K562 (cell line): ENCODE measurements around the gene METTL25B. TPM values are rescaled to one million over a fixed set of nuclear protein-coding genes. Genes with fewer than 3 reads are reported as not detected.

Experiments used
- BCOR ChIP-seq: fragments of 450-650 bp; IDR thresholded peaks from 2 replicates; pipeline ENCODE4 v1.6.1; 2016
- CHCHD3 ChIP-seq: fragments of 250-450 bp; sonication (Bioruptor Pico); IDR thresholded peaks from 2 replicates; pipeline ENCODE4 v2.1.2; 2022; ENCODE audit warnings: mild to moderate bottlenecking
- CTCFL ChIP-seq: IDR thresholded peaks from 2 replicates; pipeline ENCODE4 v1.6.1; 2011; ENCODE audit warnings: borderline replicate concordance, low read depth, mild to moderate bottlenecking, moderate library complexity, low read length; ENCODE audit not compliant: insufficient read depth, poor library complexity, severe bottlenecking
- E2F6 ChIP-seq, 2 experiments: IDR thresholded peaks; 2 replicates each; pipeline ENCODE4 v1.6.1; 2011; ENCODE audit warnings: borderline replicate concordance in 1 of 2, control low read depth in 1 of 2, low read depth in 1 of 2, low read length in 1 of 2, mild to moderate bottlenecking in 1 of 2, mixed read lengths in 1 of 2, moderate library complexity in 1 of 2; ENCODE audit not compliant: insufficient read depth in 1 of 2, insufficient read length in 1 of 2, poor library complexity in 1 of 2, severe bottlenecking in 1 of 2; ENCODE audit errors: extremely low read depth in 1 of 2
- ETV5 ChIP-seq: sonication (generic); formaldehyde crosslinking; IDR thresholded peaks from 2 replicates; pipeline ENCODE4 v1.4.0; 2020; ENCODE audit warnings: low read depth, mild to moderate bottlenecking, missing genetic modification reagents
- FOXJ3 ChIP-seq: sonication (generic); formaldehyde crosslinking; IDR thresholded peaks from 2 replicates; pipeline ENCODE4 v1.4.0; 2020; ENCODE audit warnings: mild to moderate bottlenecking, missing genetic modification reagents
- HBP1 ChIP-seq: fragments of 450-650 bp; formaldehyde crosslinking; IDR thresholded peaks from 2 replicates; pipeline ENCODE4 v1.4.0; 2022; ENCODE audit warnings: missing genetic modification characterization
- HDAC1 ChIP-seq, 2 experiments: fragments of 450-650 bp; IDR thresholded peaks; 2 replicates each; pipeline ENCODE4 v1.6.1; 2016 to 2017; ENCODE audit warnings: inconsistent platforms in 1 of 2, mild to moderate bottlenecking in 1 of 2, moderate library complexity in 1 of 2
- MXD1 ChIP-seq: fragments of 250-450 bp; sonication (Bioruptor Pico); IDR thresholded peaks from 2 replicates; pipeline ENCODE4 v1.8.0; 2021; ENCODE audit warnings: borderline replicate concordance, mild to moderate bottlenecking, moderate library complexity; ENCODE audit not compliant: poor library complexity, severe bottlenecking
- RAD21 ChIP-seq, 2 experiments: fragments of 250-450 bp in 1 of 2; fragments of 450-650 bp in 1 of 2; sonication (Bioruptor Pico) in 1 of 2; formaldehyde crosslinking in 1 of 2; IDR thresholded peaks in 1 of 2; conservative IDR thresholded peaks in 1 of 2; 2 replicates each; pipeline versions ENCODE4 v1.4.0 to v1.8.0; 2020 to 2022; ENCODE audit warnings: mild to moderate bottlenecking in 2 of 2, moderate library complexity in 1 of 2
- RFX7 ChIP-seq: fragments of 250-450 bp; sonication (Bioruptor Pico); IDR thresholded peaks from 2 replicates; pipeline ENCODE4 v1.5.1; 2021; ENCODE audit warnings: mild to moderate bottlenecking
- RNF2 ChIP-seq: sonication (generic); IDR thresholded peaks from 2 replicates; pipeline ENCODE4 v1.6.1; 2016
- TFE3 ChIP-seq: fragments of 450-650 bp; formaldehyde crosslinking; IDR thresholded peaks from 2 replicates; pipeline ENCODE4 v1.4.0; 2020; ENCODE audit warnings: mild to moderate bottlenecking, mixed read lengths
- ZBTB9 ChIP-seq: fragments of 450-650 bp; formaldehyde crosslinking; IDR thresholded peaks from 2 replicates; pipeline ENCODE4 v1.4.0; 2020; ENCODE audit warnings: mild to moderate bottlenecking, moderate library complexity
- ZNF398 ChIP-seq: fragments of 250-450 bp; sonication (Bioruptor Pico); IDR thresholded peaks from 2 replicates; pipeline ENCODE4 v1.8.0; 2021; ENCODE audit warnings: moderate library complexity, mild to moderate bottlenecking, inconsistent platforms
- polyA plus RNA-seq, 8 experiments: library from polyadenylated mRNA; depleted of rRNA in 4 of 8; stranded (reverse) in 5 of 8; unstranded in 3 of 8; fragments of >200 nt; fragmentation: Nextera tagmentation in 2 of 8; fragmentation: Illumina TruSeq in 1 of 8; extraction: Ambion mirVana in 2 of 8; extraction: Trizol in 1 of 8; gene quantifications; 2 replicates each; pipeline versions ENCODE4 v1.2.1 to v1.2.3, GENCODE V29; 2011 to 2014; ENCODE audit warnings: inconsistent platforms in 1 of 8, missing spikeins in 1 of 8
- total RNA-seq, 7 experiments: library from RNA; depleted of rRNA in 6 of 7; stranded (reverse); fragments of >200 nt in 6 of 7; fragmentation: Illumina TruSeq in 2 of 7; extraction: Trizol in 2 of 7; gene quantifications; 2 replicates each; pipeline versions ENCODE4 v1.2.1 to v1.2.3, GENCODE V29; 2011 to 2021; ENCODE audit warnings: low replicate concordance in 1 of 7

The METTL25B gene
- total and polyA plus RNA-seq, 9 of the 15 experiments (the other 6 are each of a cell fraction or from before 2014, with no cell fraction given), result 7.7 to 48.3 (median 33.1) TPM

GRCh38 chr1:156767101-156767878 lies 39.0 kb downstream of the METTL25B start, which contains the start of gene PRCC (continued):
- TF ChIP-seq TFE3, result no peak
- peak; percentile 62 for TF ChIP-seq ETV5
- TF ChIP-seq HDAC1 (IDR thresholded peaks at IDR 0.05), result peak in 1 of 2 experiments; percentile 87; a peak in 2 of 4 replicates
- no peak for TF ChIP-seq FOXJ3 (CRISPR knock-in tag)
- no peak for TF ChIP-seq BCOR
- TF ChIP-seq RNF2, result peak; percentile 79
- peak in 1 of 2 experiments; percentile 11 for TF ChIP-seq E2F6 (IDR thresholded peaks at IDR 0.05; ENCODE audit: borderline replicate concordance in 1 of 2, extremely low read depth in 1 of 2, insufficient read depth in 1 of 2, insufficient read length in 1 of 2, low read depth in 1 of 2, low read length in 1 of 2, poor library complexity in 1 of 2, severe bottlenecking in 1 of 2)
- no peak for TF ChIP-seq CHCHD3 (CRISPR knock-in tag)
- 0 out of 4 replicates have a peak, but pooled peaks of 1 of the 2 experiments have one; percentile 3 for TF ChIP-seq RAD21 (CRISPR knock-in tag; conservative IDR thresholded peaks at IDR 0.05 in 1 of 2, IDR thresholded peaks at IDR 0.05 in 1 of 2)
- TF ChIP-seq ZBTB9 (CRISPR knock-in tag), result peak; percentile 38; the same call in 1 of the 2 replicates
- no peak for TF ChIP-seq RFX7
- TF ChIP-seq CTCFL, result no peak
- no peak for TF ChIP-seq MXD1 (CRISPR knock-in tag)
- no peak for TF ChIP-seq HBP1 (CRISPR knock-in tag)
- no peak for TF ChIP-seq ZNF398 (CRISPR knock-in tag)
